Astrocyte (in vitro differentiated cells and primary cell): Measurements from ENCODE around the gene NOVA1.

ENCODE experiments used
- EZH2 ChIP-seq: IDR thresholded peaks from 2 replicates; pipeline ENCODE4 v1.6.1; 2012; ENCODE audit warnings: mild to moderate bottlenecking, low read length, inconsistent platforms; ENCODE audit not compliant: insufficient read depth
- TF ChIP-seq, protein P1 (sequence below): IDR thresholded peaks from 2 replicates; pipeline ENCODE4 v1.5.1; 2011; ENCODE audit warnings: low read depth, mild to moderate bottlenecking, inconsistent platforms, low read length, moderate library complexity; ENCODE audit not compliant: insufficient read depth

GRCh38 chr14:26531894-26532293 is 65.9 kb downstream of the NOVA1 start:
- TF ChIP-seq, protein P1, sequence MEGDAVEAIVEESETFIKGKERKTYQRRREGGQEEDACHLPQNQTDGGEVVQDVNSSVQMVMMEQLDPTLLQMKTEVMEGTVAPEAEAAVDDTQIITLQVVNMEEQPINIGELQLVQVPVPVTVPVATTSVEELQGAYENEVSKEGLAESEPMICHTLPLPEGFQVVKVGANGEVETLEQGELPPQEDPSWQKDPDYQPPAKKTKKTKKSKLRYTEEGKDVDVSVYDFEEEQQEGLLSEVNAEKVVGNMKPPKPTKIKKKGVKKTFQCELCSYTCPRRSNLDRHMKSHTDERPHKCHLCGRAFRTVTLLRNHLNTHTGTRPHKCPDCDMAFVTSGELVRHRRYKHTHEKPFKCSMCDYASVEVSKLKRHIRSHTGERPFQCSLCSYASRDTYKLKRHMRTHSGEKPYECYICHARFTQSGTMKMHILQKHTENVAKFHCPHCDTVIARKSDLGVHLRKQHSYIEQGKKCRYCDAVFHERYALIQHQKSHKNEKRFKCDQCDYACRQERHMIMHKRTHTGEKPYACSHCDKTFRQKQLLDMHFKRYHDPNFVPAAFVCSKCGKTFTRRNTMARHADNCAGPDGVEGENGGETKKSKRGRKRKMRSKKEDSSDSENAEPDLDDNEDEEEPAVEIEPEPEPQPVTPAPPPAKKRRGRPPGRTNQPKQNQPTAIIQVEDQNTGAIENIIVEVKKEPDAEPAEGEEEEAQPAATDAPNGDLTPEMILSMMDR: peak; percentile 53
- no peak for TF ChIP-seq EZH2
